Lower lobe of right lung (tissue), 2 donors: ENCODE data around the gene USP9Y. TPM values are rescaled to one million over a fixed set of nuclear protein-coding genes. Genes with fewer than 3 reads are reported as not detected.

Source experiments
- ATAC-seq, 2 donors: fragments of 200-7000 bp; cut with Tn5 transposase; one replicate each; pipeline ENCODE4 v1.9.1; 2020 to 2022; ENCODE audit warnings: mild to moderate bottlenecking in 2 of 2, moderate library complexity in 2 of 2
- DNase-seq: peaks from one replicate; pipeline ENCODE4 v3.0.0-alpha.2; 2020
- H3K27ac ChIP-seq: fragments of 200-600 bp; one replicate; pipeline ENCODE4 v1.8.0; 2022
- H3K27me3 ChIP-seq: fragments of 200-600 bp; one replicate; pipeline ENCODE4 v1.8.0; 2022; ENCODE audit warnings: low read depth
- H3K36me3 ChIP-seq: fragments of 200-600 bp; one replicate; pipeline ENCODE4 v1.8.0; 2022; ENCODE audit warnings: mild to moderate bottlenecking
- H3K4me1 ChIP-seq: fragments of 200-600 bp; one replicate; pipeline ENCODE4 v1.8.0; 2022
- H3K4me3 ChIP-seq: fragments of 200-600 bp; one replicate; pipeline ENCODE4 v1.8.0; 2022; ENCODE audit warnings: mild to moderate bottlenecking
- H3K9me3 ChIP-seq: fragments of 200-600 bp; one replicate; pipeline ENCODE4 v1.8.0; 2022
- CTCF ChIP-seq: fragments of 200-600 bp; IDR thresholded peaks from one replicate; pipeline ENCODE4 v1.8.0; 2022; ENCODE audit warnings: antibody characterized with exemption, mild to moderate bottlenecking
- intact Hi-C: fragments of 100-400 bp; cut with DNase I; formaldehyde crosslinking; loops from one replicate; pipeline ENCODE4 v1.11.0; 2022
- total RNA-seq: library from RNA; stranded (reverse); fragmentation: NEBNext Ultra II Directional; extraction: Animal tissue kit (Norgen Biotek cat#: 25700); gene quantifications from one replicate; pipeline ENCODE4 v1.2.1, GENCODE V29; 2021
- donor health status: DM: no; HTN: yes; CAD: no; lungs with severe emphysema.

The USP9Y gene
- total RNA-seq, 1 donor from 2014 or later: 17.7 TPM

GRCh38 chrY:12744091-12744490 is 43.1 kb downstream of the USP9Y start:
- no peak overlapping the region for H3K4me3 ChIP-seq
- intact Hi-C loops: no loop called here
- ATAC-seq: no peak
- H3K27ac ChIP-seq: no peak overlapping the region
- H3K27me3 ChIP-seq: no peaks in the 10 kb centered on the region
- peaks cover 16% of the 10 kb centered on the region for H3K36me3 ChIP-seq
- no peaks in the 10 kb centered on the region for H3K9me3 ChIP-seq
- H3K4me1 ChIP-seq: no peaks in the 10 kb centered on the region
- TF ChIP-seq CTCF: no peak
- no peak for DNase-seq

DNA sequence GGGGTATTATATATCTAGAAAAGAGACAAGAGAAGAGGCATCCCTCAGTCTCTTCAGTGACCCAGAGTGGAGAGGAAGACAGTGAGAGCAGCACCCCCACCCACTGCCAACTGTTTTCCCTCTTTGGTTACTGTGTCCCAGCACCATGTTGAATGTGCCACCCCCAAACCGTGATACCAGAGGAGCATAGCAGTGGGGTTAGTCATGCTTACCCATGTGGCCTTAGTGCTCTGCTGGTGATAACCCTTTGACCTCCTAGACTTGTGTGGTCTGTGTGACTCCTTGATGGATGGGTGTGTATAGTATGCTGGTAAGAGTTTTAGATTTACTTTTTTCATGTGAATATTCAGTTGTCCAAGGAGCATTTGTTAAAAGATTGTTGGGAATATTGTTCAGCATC is 48.3 kb downstream of the USP9Y start:
- H3K27ac ChIP-seq: no peak overlapping the region
- no peak for TF ChIP-seq CTCF
- no peak for ATAC-seq
- H3K4me1 ChIP-seq: no peaks in the 10 kb centered on the region
- no peaks in the 10 kb centered on the region for H3K36me3 ChIP-seq
- no peak overlapping the region for H3K4me3 ChIP-seq
- no peaks in the 10 kb centered on the region for H3K27me3 ChIP-seq
- H3K9me3 ChIP-seq: no peaks in the 10 kb centered on the region
- intact Hi-C loops: no loop called here
- DNase-seq: no peak

- TF ChIP-seq CTCF: no peak
- H3K4me1 ChIP-seq: no peaks in the 10 kb centered on the region
- intact Hi-C loops: no loop called here
- H3K27me3 ChIP-seq: no peaks in the 10 kb centered on the region
- ATAC-seq (no peak), DNase-seq (no peak)
- H3K36me3 ChIP-seq: peaks cover 7% of the 10 kb centered on the region
- no peak overlapping the region for H3K4me3 ChIP-seq
- no peak overlapping the region for H3K27ac ChIP-seq
- no peaks in the 10 kb centered on the region for H3K9me3 ChIP-seq
Observed at GRCh38 chrY:12752856-12753255, 51.8 kb downstream of the USP9Y start.

DNA sequence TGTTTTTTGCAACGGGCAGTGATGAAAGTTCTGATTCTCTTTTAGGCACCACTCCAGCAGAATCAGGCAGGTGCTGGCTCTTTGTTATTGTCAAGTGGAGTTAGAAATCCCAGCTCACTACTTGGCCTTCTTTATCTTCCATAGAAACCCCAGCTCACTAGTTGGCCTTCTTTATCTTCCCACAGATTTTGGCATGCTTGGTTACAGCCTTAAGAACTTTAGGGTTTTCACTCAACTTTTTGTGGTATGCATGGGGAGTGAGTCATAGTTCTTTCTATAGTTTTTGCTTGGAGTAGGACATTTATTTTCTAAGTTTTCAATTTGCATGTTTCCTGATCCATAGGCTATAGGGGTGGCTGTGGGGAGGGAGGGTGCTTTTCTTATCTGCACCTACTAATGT is 55.0 kb downstream of the USP9Y start:
- Histone ChIP-seq H3K36me3 (peaks cover 26% of the 10 kb centered on the region), H3K27me3 (no peaks in the 10 kb centered on the region), H3K4me1 (no peaks in the 10 kb centered on the region), H3K4me3 (no peak overlapping the region), H3K27ac (no peak overlapping the region), H3K9me3 (no peaks in the 10 kb centered on the region)
- intact Hi-C loops: no loop called here
- ATAC-seq (no peak), DNase-seq (no peak)
- no peak for TF ChIP-seq CTCF

DNA sequence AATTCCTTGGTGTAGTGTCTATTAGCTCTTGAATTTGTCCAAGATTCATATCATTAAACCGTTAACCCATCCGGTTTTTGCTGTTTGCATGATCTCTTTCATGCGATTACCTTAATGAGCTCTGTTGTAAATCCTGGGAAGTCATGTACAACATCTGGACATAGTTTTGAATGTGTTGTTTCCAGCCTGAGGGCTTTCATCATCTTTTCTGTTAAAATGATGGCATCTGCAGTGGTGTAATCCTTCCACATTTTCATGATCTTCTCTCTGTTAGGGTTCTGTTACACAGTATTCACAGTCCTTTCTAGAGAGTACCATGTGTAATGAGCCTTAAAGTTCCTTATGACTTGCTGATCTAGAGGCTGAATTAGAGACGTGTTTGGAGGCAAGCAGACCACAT is 64.9 kb downstream of the USP9Y start:
- no peak overlapping the region for H3K27ac ChIP-seq
- TF ChIP-seq CTCF: no peak
- H3K9me3 ChIP-seq: no peaks in the 10 kb centered on the region
- peaks cover 2% of the 10 kb centered on the region for H3K36me3 ChIP-seq
- ATAC-seq: no peak
- no peak for DNase-seq
- no peaks in the 10 kb centered on the region for H3K4me1 ChIP-seq
- intact Hi-C loops: no loop called here
- H3K4me3 ChIP-seq: no peak overlapping the region
- no peaks in the 10 kb centered on the region for H3K27me3 ChIP-seq

DNA sequence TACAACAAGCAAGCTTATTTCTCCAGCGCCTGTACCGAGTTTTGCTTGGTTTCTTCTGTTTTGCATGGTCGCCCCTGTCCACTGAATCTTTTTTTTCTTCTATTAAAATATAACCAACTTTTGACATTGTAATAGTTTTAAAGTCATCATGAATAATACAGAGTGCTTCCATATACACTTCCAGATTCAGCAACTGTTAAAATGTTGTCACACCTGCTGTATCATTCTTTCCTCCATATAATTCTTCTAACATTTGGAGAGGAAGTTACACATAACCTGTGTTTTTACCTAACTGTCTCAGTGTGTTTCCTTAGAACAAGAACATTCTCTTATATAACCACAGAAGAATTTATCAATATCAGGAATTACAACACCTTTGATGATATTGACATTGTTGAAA is 83.5 kb downstream of the USP9Y start:
- no peak for ATAC-seq
- Histone ChIP-seq H3K27me3 (no peaks in the 10 kb centered on the region), H3K4me3 (no peak overlapping the region), H3K4me1 (no peaks in the 10 kb centered on the region), H3K36me3 (peaks cover 51% of the 10 kb centered on the region), H3K27ac (no peak overlapping the region), H3K9me3 (no peaks in the 10 kb centered on the region)
- no peak for TF ChIP-seq CTCF
- intact Hi-C loops: no loop called here
- no peak for DNase-seq
